Panc1 (cell line): ENCODE data around the gene FKBP10. TPM values are rescaled to one million over a fixed set of nuclear protein-coding genes. Genes with fewer than 3 reads are reported as not detected.
"Not testable (repeated sequence)": the region's sequence is repeated elsewhere in the genome, so short reads cannot be mapped to it uniquely, and the experiment has no call there.

Experiments used
- ATAC-seq: fragments of 200-7000 bp; cut with Tn5 transposase; 2 replicates; pipeline ENCODE4 v1.9.1; 2020; ENCODE audit warnings: mild to moderate bottlenecking, moderate library complexity
- BruUV-seq: library from RNA; stranded (reverse); fragments of 400-500 nt; replicated peaks from 2 replicates; lab custom pipeline; 2021; lab: Mats Ljungman, UMichigan
- CTCF ChIA-PET: fragments of 300-600 bp; sonication (Branson Sonifier 250); formaldehyde crosslinking; loops from one replicate; lab custom pipeline; 2022; ENCODE audit warnings: antibody characterized with exemption; lab: Charles Lee
- POLR2A ChIA-PET: fragments of 300-600 bp; sonication (Branson Sonifier 250); formaldehyde crosslinking; loops from one replicate; lab custom pipeline; 2022; ENCODE audit warnings: antibody characterized with exemption; lab: Charles Lee
- DNase-seq: peaks from one replicate; pipeline ENCODE4 v3.0.0-alpha.2; 2010; ENCODE audit warnings: low read depth, low spot score
- H3K27ac ChIP-seq: 2 replicates; pipeline ENCODE4 v1.5.1; 2011; ENCODE audit warnings: mild to moderate bottlenecking, low read length, inconsistent platforms
- H3K27me3 ChIP-seq: fragments of 200-500 bp; sonication (Bioruptor generic); 2 replicates; pipeline ENCODE4 v1.6.0; 2014; ENCODE audit warnings: low read length, inconsistent platforms; ENCODE audit not compliant: control insufficient read depth, insufficient read depth
- H3K36me3 ChIP-seq: fragments of 200-500 bp; sonication (Bioruptor generic); 2 replicates; pipeline ENCODE4 v1.5.1; 2014; ENCODE audit warnings: inconsistent platforms, mild to moderate bottlenecking, low read length, moderate library complexity; ENCODE audit not compliant: control insufficient read depth, insufficient read depth
- H3K4me1 ChIP-seq: 2 replicates; pipeline ENCODE4 v1.5.1; 2011; ENCODE audit warnings: inconsistent platforms, mild to moderate bottlenecking, low read length, moderate library complexity; ENCODE audit not compliant: control insufficient read depth, insufficient read depth
- H3K4me3 ChIP-seq, 2 experiments: 2 replicates each; pipeline ENCODE4 v1.5.1; 2011 to 2012; ENCODE audit warnings: low read depth in 2 of 2, low read length in 2 of 2, mild to moderate bottlenecking in 2 of 2, inconsistent platforms in 1 of 2, moderate library complexity in 1 of 2
- H3K9me3 ChIP-seq: fragments of 200-500 bp; sonication (Bioruptor generic); 2 replicates; pipeline ENCODE4 v1.5.1; 2014; ENCODE audit warnings: low read depth, mild to moderate bottlenecking, inconsistent platforms, low read length, moderate library complexity; ENCODE audit not compliant: control insufficient read depth, insufficient read depth
- CTCF ChIP-seq: fragments of 450-650 bp; IDR thresholded peaks from 2 replicates; pipeline ENCODE4 v1.5.1; 2017; ENCODE audit warnings: mild to moderate bottlenecking
- POLR2AphosphoS5 ChIP-seq: IDR thresholded peaks from 2 replicates; pipeline ENCODE4 v1.6.1; 2012; ENCODE audit warnings: mild to moderate bottlenecking, low read depth, low read length, moderate library complexity
- REST ChIP-seq, 2 experiments: IDR thresholded peaks; 2 replicates each; pipeline ENCODE4 v1.6.1; 2011 to 2012; ENCODE audit warnings: low read depth in 2 of 2, control low read depth in 1 of 2, low read length in 1 of 2, mild to moderate bottlenecking in 1 of 2, moderate library complexity in 1 of 2; ENCODE audit not compliant: insufficient read depth in 1 of 2
- SIN3A ChIP-seq: IDR thresholded peaks from 2 replicates; pipeline ENCODE4 v1.6.1; 2012; ENCODE audit warnings: low read depth, mild to moderate bottlenecking, low read length, moderate library complexity, borderline replicate concordance; ENCODE audit not compliant: insufficient read depth
- TCF7L2 ChIP-seq: IDR thresholded peaks from 2 replicates; pipeline ENCODE4 v1.6.1; 2011; ENCODE audit warnings: mild to moderate bottlenecking, low read depth, low read length, inconsistent platforms
- in situ Hi-C: cut with HindIII; loops from 2 replicates; pipeline ENCODE4 v1.10.0; 2016; ENCODE audit warnings: low sequenced_read_pairs, low pct_unique_long_range_greater_than_20kb
- intact Hi-C: fragments of 100-400 bp; cut with micrococcal nuclease; formaldehyde crosslinking; loops from one replicate; pipeline ENCODE4 v1.10.0; 2022; ENCODE audit not compliant: unreplicated experiment
- total RNA-seq: library from RNA; stranded (reverse); gene quantifications from one replicate; pipeline ENCODE4 v1.2.1, GENCODE V29; 2021; ENCODE audit not compliant: unreplicated experiment

Gene FKBP10
- total RNA-seq, 1 experiment from 2014 or later: 190 TPM

GRCh38 chr17:41849251-41849990 lies 36.6 kb downstream of the FKBP10 start:
- ChIA-PET POLR2A (no interaction called here), CTCF (interaction anchor here (0.5 kb wide), 1 partner anchor 147 kb away, joined by 9 read pairs; no protein-coding TSS in a partner anchor)
- no peaks in the 10 kb centered on the region for H3K36me3 ChIP-seq
- no peak for DNase-seq
- H3K9me3 ChIP-seq: no peaks in the 10 kb centered on the region
- H3K4me1 ChIP-seq: no peaks in the 10 kb centered on the region
- H3K27me3 ChIP-seq: no peaks in the 10 kb centered on the region
- no peak overlapping the region for H3K4me3 ChIP-seq
- TSS peak; percentile 28 for BruUV-seq
- no peak overlapping the region for H3K27ac ChIP-seq
- no peak for ATAC-seq
- TF ChIP-seq REST (IDR thresholded peaks at IDR 0.05; ENCODE audit: insufficient read depth in 1 of 2, low read depth in 2 of 2, low read length in 1 of 2) (no peak), TCF7L2 (no peak), CTCF (no peak), SIN3A (no peak), POLR2AphosphoS5 (no peak)
- in situ Hi-C loops: no loop called here
- intact Hi-C loops: no loop called here

- H3K9me3 ChIP-seq, BruUV-seq, intact Hi-C loops, POLR2A ChIA-PET, H3K4me1 ChIP-seq, H3K27me3 ChIP-seq, H3K36me3 ChIP-seq, H3K4me3 ChIP-seq, H3K27ac ChIP-seq, in situ Hi-C loops, ATAC-seq, DNase-seq: not testable (repeated sequence)
- CTCF ChIA-PET: interaction anchor here (0.7 kb wide), 1 partner anchor 9 kb away, joined by 3 read pairs; no protein-coding TSS in a partner anchor
Observed at GRCh38 chr17:41851382-41851781, 38.6 kb downstream of the FKBP10 start.
